Activated naive CD4-positive, alpha-beta T cell treated with anti-CD3 and anti-CD28 coated beads, Interleukin-2, amount 50 U/mL, for 72 hours (primary cell): ENCODE results near the gene MLLT10. TPM values are rescaled to one million over a fixed set of nuclear protein-coding genes. Genes with fewer than 3 reads are reported as not detected.
A peak's percentile ranks its signal among the peaks of the same experiment; 100 is the strongest.

ENCODE experiments used
- ATAC-seq, 2 donors: fragments of 150-1000 bp; cut with Tn5 transposase; 2 replicates each; pipeline ENCODE4 v1.10.0; 2021; ENCODE audit warnings: mild to moderate bottlenecking in 2 of 2, moderate library complexity in 2 of 2
- DNase-seq, 2 donors: peaks; one replicate each; pipeline ENCODE4 v3.0.0; 2021 to 2022; ENCODE audit warnings: low spot score in 2 of 2
- H3K27ac Mint-ChIP-seq, 2 donors: one replicate each; pipeline ENCODE4 v1.8.0; 2022; ENCODE audit warnings: mild to moderate bottlenecking in 2 of 2, mixed read lengths in 2 of 2
- H3K36me3 Mint-ChIP-seq, 2 donors: one replicate each; pipeline ENCODE4 v1.8.0; 2022; ENCODE audit warnings: mixed read lengths in 2 of 2
- H3K9me3 Mint-ChIP-seq, 2 donors: one replicate each; pipeline ENCODE4 v1.8.0; 2022; ENCODE audit warnings: mixed read lengths in 2 of 2
- total RNA-seq, 2 donors: library from RNA; stranded (reverse); gene quantifications; one replicate each; pipeline ENCODE4 v1.2.3, GENCODE V29; 2022

Gene MLLT10
- total RNA-seq, 2 donors from 2014 or later: 20.1 to 46.4 TPM

GRCh38 chr10:21759232-21759631 lies 225.2 kb downstream of the MLLT10 start:
- Mint-ChIP-seq H3K36me3 (no peaks in the 10 kb centered on the region), H3K9me3 (no peaks in the 10 kb centered on the region), H3K27ac (no peak overlapping the region)
- DNase-seq (no peak), ATAC-seq (no peak)

GRCh38 chr10:21760332-21760731 lies 226.3 kb downstream of the MLLT10 start:
- Mint-ChIP-seq H3K36me3 (no peaks in the 10 kb centered on the region), H3K9me3 (no peaks in the 10 kb centered on the region), H3K27ac (no peak overlapping the region)
- ATAC-seq (no peak), DNase-seq (no peak)

GRCh38 chr10:21764466-21765189 lies 230.6 kb downstream of the MLLT10 start:
- DNase-seq (no peak), ATAC-seq (peak; percentile 20 to 69)
- H3K9me3 Mint-ChIP-seq: no peaks in the 10 kb centered on the region

GRCh38 chr10:21769041-21769440 lies 235.0 kb downstream of the MLLT10 start:
- no peak for DNase-seq
- no peaks in the 10 kb centered on the region for H3K36me3 Mint-ChIP-seq
- no peak overlapping the region for H3K27ac Mint-ChIP-seq
- ATAC-seq: no peak
- peaks cover 0 to 4% of the 10 kb centered on the region in 2 donors for H3K9me3 Mint-ChIP-seq

More at GRCh38 chr10:21764466-21765189, 230.6 kb downstream of the MLLT10 start:
- Mint-ChIP-seq H3K36me3 (no peaks in the 10 kb centered on the region), H3K27ac (peak overlapping the region in 1 of 2 donors; percentile 27)

- Mint-ChIP-seq H3K9me3 (peaks cover 0 to 4% of the 10 kb centered on the region in 2 donors), H3K27ac (no peak overlapping the region), H3K36me3 (no peaks in the 10 kb centered on the region)
- no peak for DNase-seq
- ATAC-seq: no peak
Observed at GRCh38 chr10:21771219-21771618, 237.2 kb downstream of the MLLT10 start.

- no peak for ATAC-seq
- DNase-seq: no peak
- H3K36me3 Mint-ChIP-seq: peaks cover 23 to 24% of the 10 kb centered on the region in 2 donors
Observed at GRCh38 chr10:21776883-21777282, 242.9 kb downstream of the MLLT10 start.

GRCh38 chr10:21791276-21791675 lies 257.2 kb downstream of the MLLT10 start:
- no peak for ATAC-seq
- Mint-ChIP-seq H3K27ac (no peak overlapping the region), H3K36me3 (peaks cover 20 to 24% of the 10 kb centered on the region in 2 donors), H3K9me3 (peaks cover 10 to 17% of the 10 kb centered on the region in 2 donors)
- no peak for DNase-seq

More at GRCh38 chr10:21776883-21777282, 242.9 kb downstream of the MLLT10 start:
- peaks cover 8 to 15% of the 10 kb centered on the region in 2 donors for H3K9me3 Mint-ChIP-seq
- no peak overlapping the region for H3K27ac Mint-ChIP-seq

Other genes starting within 250 kb of the MLLT10 start
- under 1 TPM in 1 of 2 donors, not detected in 1; 0.54 TPM for gene SKIDA1, start 8.6 kb upstream of the MLLT10 start, total RNA-seq